Vagina (tissue), 2 donors: ENCODE measurements around the gene HOXA5.

ENCODE experiments used
- POLR2A ChIP-seq, 2 donors: fragments of 450-650 bp; IDR thresholded peaks; one replicate each; pipeline ENCODE4 v1.6.1; 2017; ENCODE audit warnings: antibody characterized with exemption in 2 of 2, mild to moderate bottlenecking in 2 of 2, moderate library complexity in 2 of 2
- POLR2AphosphoS5 ChIP-seq, 2 donors: sonication (generic); formaldehyde crosslinking; IDR thresholded peaks; one replicate each; pipeline ENCODE4 v1.9.0; 2017; ENCODE audit warnings: antibody characterized with exemption in 2 of 2, mild to moderate bottlenecking in 2 of 2, low read depth in 1 of 2; ENCODE audit not compliant: insufficient read depth in 1 of 2
- TF ChIP-seq, protein P1 (sequence below), 3 experiments: fragments of 450-650 bp in 2 of 3; fragments of 200-600 bp in 1 of 3; sonication (generic) in 1 of 3; IDR thresholded peaks; one replicate each; pipeline ENCODE4 v1.5.1; 2017 to 2019; ENCODE audit warnings: antibody characterized with exemption in 3 of 3, mild to moderate bottlenecking in 2 of 3, moderate library complexity in 2 of 3

DNA sequence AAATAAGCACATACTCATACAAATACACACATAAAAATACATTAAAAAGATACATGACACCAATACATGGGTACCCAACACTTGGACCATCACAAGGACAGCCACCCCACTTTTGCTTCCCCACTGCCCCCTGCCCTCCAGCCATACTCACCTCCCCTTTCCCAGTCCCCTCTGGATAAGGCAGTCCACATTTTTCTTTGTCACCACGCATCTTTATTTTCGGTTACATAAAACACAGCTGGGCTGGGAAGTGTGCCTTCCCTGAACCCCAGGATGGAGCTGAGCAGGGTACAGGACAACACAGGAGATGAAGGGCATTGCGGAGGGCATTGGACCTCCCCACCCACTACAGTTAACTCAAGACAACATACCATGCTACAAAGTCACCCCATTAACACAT lies 10.0 kb upstream of the HOXA5 start:
- TF ChIP-seq, protein P1, sequence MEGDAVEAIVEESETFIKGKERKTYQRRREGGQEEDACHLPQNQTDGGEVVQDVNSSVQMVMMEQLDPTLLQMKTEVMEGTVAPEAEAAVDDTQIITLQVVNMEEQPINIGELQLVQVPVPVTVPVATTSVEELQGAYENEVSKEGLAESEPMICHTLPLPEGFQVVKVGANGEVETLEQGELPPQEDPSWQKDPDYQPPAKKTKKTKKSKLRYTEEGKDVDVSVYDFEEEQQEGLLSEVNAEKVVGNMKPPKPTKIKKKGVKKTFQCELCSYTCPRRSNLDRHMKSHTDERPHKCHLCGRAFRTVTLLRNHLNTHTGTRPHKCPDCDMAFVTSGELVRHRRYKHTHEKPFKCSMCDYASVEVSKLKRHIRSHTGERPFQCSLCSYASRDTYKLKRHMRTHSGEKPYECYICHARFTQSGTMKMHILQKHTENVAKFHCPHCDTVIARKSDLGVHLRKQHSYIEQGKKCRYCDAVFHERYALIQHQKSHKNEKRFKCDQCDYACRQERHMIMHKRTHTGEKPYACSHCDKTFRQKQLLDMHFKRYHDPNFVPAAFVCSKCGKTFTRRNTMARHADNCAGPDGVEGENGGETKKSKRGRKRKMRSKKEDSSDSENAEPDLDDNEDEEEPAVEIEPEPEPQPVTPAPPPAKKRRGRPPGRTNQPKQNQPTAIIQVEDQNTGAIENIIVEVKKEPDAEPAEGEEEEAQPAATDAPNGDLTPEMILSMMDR (IDR thresholded peaks at IDR 0.05) = no peak
- TF ChIP-seq POLR2A (IDR thresholded peaks at IDR 0.05) (no peak), POLR2AphosphoS5 (IDR thresholded peaks at IDR 0.05; ENCODE audit: insufficient read depth in 1 of 2, low read depth in 1 of 2) (no peak)
